Right hindlimb (tissue), 1 donor: ENCODE measurements around the gene SMCO1.
"Not testable (repeated sequence)": the region's sequence is repeated elsewhere in the genome, so short reads cannot be mapped to it uniquely, and the experiment has no call there.

ENCODE experiments used
- DNase-seq: peaks from one replicate; pipeline ENCODE4 v3.0.0-alpha.2; 2018

Gene SMCO1

DNA sequence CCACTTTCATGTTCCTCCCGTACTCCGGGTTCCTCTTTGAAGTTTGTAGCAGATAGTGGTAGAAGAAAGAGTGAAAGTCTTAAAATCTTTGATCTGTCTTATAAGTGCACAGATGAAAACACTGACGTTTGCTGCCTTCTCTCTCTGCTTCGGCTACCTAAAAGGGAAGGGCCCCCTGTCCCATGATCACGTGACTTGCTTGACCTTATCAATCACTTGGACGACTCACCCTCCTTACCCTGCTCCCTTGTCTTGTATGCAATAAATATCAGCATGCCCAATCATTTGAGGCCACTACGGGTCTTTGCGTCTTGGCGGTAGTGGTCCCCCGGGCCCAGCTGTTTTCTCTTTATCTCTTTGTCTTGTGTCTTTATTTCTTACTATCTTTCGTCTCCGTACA, 6.1 kb upstream of the SMCO1 start:
- not testable (repeated sequence) for DNase-seq

- DNase-seq, result no peak
Observed at GRCh38 chr3:196519718-196520082, 4.6 kb upstream of the SMCO1 start.

GRCh38 chr3:196518966-196519717, 4.0 kb upstream of the SMCO1 start:
- no peak for DNase-seq

GRCh38 chr3:196517919-196518318, 2.8 kb upstream of the SMCO1 start:
- DNase-seq, result no peak

DNA sequence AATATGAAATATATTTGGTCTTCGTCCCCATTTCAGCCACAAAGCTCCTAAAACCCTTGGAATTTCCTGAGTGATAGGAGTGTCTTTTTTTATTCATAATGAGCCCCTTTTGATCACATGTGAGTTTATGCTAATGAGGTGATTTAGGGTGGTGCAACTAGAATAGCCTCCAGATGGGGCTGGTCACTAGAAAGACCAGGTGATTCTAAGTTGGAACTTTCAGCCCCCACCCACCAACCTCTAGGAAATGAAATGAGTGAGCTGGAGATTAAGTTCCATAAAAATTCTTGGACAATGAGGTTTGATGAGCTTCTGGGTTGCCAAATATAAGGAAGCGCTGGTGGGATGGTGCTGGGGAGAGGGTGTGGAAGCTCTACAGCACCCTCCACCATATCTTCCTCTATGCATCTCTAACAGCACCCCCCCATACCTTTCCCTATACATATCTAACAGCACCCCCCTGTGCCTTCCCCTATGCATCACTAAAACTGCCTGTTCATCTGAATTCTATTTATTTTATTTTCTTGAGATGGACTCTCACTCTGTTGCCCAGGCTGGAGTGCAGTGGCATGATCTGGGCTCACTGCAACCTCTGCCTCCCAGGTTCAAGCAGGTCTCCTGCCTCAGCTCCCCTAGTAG, 2.1 kb upstream of the SMCO1 start:
- DNase-seq, result no peak

DNA sequence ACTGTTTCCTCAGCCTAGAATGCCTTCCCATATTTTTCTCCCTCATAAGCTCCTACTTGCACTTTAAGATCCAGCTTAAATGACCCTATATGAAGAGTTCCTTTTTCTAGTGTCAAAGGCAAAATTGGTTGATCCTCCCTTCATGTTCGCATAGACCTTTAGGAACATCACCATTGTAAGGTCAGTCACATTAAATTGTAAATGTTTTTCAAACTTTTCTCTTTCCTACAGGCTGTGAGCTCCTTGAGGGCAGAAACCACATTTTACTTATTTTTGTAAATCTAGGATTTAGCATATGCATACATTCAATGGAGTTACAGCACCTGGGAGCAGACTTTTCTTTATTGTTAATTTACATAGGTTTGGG, 813 bp downstream of the SMCO1 start:
- DNase-seq, result no peak

- DNase-seq, result no peak
Observed at GRCh38 chr3:196513697-196514349, 1.3 kb downstream of the SMCO1 start.

DNA sequence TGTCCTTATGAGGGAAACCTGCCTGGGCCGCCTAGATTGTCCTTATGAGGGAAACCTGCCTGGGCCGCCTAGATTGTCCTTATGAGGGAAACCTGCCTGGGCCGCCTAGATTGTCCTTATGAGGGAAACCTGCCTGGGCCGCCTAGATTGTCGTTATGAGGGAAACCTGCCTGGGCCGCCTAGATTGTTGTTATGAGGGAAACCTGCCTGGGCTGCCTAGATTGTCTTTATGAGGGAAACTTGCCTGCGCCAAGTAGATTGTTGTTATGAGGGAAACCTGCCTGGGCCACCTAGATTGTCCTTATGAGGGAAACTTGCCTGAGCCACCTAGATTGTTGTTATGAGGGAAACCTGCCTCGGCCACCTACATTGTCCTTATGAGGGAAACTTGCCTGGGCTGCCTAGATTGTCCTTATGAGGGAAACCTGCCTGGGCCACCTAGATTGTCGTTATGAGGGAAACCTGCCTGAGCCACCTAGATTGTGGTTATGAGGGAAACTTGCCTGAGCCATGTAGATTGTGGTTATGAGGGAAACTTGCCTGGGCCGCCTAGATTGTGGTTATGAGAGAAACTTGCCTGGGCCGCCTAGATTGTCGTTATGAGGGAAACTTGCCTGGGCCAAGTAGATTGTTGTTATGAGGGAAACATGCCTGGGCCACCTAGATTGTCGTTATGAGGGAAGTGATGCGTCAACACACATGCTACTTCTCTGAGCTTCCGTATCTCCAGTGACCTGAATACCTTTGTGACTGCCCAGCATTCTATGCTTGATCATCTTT, 3.3 kb downstream of the SMCO1 start:
- not testable (repeated sequence) for DNase-seq

GRCh38 chr3:196511108-196511507, 4.0 kb downstream of the SMCO1 start:
- DNase-seq, result not testable (repeated sequence)

- no peak for DNase-seq
Observed at GRCh38 chr3:196506687-196507086, 8.5 kb downstream of the SMCO1 start.

- no peak for DNase-seq
Observed at GRCh38 chr3:196504556-196504955, 10.6 kb downstream of the SMCO1 start.

DNA sequence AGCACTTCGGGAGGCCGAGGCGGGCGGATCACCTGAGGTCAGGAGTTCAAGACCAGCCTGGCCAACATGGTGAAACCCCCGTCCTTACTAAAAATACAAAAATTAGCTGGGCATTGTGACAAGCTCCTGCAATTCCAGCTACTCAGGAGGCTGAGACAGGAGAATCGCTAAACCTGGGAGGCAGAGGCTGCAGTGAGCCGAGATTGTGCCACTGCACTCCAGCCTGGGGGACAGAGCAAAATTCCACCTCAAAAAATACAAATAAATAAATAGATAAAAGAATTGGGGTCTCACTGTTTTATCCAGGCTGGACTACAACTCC, 11.1 kb downstream of the SMCO1 start:
- DNase-seq, result not testable (repeated sequence)

DNA sequence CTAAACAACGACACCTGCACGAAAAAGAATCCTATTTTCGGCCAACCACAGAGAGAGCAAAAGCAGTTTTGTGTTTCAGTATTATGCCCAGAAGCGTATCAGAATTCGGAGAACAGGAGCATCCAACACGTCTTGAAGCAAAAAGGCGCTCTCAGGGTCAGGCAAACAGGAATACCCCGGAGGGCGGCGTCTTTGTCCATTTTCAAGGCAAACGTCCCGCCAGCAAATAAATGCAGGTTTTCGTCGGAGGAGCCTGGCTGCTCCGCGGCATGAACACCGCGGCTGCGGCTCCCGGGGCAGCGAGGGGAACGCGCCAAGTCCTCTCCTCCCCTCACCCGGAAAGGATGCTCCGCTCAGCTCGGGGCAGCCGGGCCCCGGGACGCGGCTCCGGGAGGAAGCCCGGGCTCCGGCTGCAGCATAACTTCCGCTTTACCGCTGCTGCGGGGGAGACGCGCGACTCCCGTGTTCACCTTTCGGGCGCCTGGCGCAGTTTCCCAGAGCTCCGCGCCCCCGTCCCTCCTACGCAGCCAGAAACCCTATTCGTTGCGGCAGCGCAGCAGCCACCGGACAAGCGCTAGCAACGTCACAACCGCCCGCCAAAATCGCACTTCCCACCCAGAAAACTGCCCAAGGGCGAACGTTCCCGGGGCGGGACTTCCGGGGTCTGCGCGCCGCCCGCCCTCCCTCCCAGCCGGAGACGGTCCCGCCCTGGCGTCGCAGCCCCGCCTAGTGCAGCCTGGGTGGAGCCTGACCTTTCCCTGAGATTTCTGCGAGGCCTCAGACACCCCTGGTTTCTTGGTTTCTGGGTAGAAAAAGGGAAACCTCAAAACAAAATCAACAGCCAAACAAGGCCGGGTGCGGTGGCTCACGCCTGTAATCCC, 11.7 kb downstream of the SMCO1 start, which contains the start of gene RNF168:
Gene RNF168 (minus strand): TSS at position 573 of the 881 bp plus-strand sequence. CDS start 595 bp downstream, outside the sequence.
- DNase-seq, result peak; percentile 97

DNA sequence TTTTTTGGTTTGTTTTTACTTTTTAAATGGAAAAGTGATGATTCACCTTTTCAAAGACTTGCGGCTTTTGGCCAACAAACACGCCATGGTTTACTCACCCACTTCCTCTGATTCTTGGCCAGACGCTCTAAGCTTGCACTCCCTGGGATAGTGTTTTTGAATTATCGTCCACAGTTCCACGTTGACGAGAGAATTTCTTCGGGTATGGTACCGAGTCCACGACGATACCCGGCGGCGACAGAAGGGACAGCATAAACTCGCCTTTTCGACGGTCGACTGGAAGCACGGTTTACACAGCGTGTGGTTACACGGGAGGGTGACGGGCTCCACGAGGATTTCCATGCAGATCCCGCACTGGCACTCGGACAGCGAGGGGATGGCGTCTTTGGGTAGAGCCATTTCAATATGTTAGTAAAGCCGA, 12.4 kb downstream of the SMCO1 start:
- peak; percentile 58 for DNase-seq

- no peak for DNase-seq
Observed at GRCh38 chr3:196501316-196502044, 13.7 kb downstream of the SMCO1 start.

- no peak for DNase-seq
Observed at GRCh38 chr3:196499807-196500524, 15.2 kb downstream of the SMCO1 start.

GRCh38 chr3:196499061-196499460, 16.1 kb downstream of the SMCO1 start:
- no peak for DNase-seq

- DNase-seq, result no peak
Observed at GRCh38 chr3:196498297-196498696, 16.8 kb downstream of the SMCO1 start.

- DNase-seq, result no peak
Observed at GRCh38 chr3:196496183-196496582, 19.0 kb downstream of the SMCO1 start.

DNA sequence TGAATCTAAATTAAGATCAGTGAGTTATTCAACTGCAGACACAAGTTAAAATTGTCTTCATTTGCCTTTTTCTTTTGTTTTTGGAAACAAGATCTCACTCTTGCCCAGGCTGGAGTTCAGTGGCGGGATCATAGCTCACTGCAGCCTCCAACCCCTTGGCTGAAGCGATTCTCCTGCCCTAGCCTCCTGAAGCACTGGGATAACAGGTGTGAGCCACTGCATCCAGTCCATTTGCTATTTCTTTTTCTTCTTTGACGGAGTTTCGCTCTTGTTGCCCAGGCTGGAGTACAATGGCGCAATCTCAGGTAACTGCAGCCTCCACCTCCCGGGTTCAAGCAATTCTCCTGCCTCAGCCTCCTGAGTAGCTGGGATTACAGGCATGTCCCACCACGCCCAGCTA, 21.9 kb downstream of the SMCO1 start:
- no peak for DNase-seq

- no peak for DNase-seq
Observed at GRCh38 chr3:196492080-196492479, 23.1 kb downstream of the SMCO1 start.
